GM21423 (cell line): Measurements from ENCODE around the gene CENPM.

Experiments
- ATAC-seq: cut with Tn5 transposase; IDR thresholded peaks from one replicate; pipeline ENCODE4 v1.9.1; 2021; ENCODE audit warnings: mild to moderate bottlenecking, moderate library complexity; ENCODE audit not compliant: unreplicated experiment

The CENPM gene

DNA sequence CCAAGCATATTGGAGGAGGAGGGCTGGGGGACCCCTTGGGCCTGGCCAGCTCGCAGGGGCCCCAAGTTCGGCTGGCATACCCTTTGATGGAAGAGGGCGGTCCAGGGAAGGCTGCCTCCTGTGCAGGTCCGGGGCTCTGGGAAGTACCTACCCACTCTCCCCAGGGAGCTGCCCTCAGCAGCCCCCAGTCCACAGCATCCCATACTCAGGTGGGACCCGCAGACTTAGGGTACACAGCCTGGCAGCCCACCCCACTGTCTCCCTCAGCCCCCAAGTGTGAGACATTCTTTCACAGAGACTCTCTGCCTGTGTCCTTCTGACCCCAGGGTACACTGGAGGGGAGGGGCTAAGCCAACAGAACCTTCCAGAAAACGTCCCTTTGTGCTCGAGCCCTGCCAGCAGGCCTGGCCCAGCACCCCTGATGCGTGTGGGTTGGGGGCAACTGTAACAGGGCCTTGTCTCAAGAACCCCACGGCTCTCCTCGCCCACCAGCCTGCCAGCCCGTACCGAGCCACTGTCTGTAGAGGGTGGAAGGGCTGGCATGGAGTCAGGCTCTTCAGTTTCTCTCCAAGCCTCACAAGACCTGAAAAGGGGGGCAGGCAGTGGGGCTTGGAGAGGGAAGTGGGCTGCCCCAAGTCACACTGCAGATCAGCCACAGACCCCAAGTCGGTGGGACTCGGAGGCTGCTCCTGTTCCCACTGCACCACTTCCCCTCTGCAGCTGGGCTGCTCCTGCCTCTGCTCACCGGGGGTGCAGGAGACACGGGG lies 13.4 kb downstream of the CENPM start:
- no peak for ATAC-seq

DNA sequence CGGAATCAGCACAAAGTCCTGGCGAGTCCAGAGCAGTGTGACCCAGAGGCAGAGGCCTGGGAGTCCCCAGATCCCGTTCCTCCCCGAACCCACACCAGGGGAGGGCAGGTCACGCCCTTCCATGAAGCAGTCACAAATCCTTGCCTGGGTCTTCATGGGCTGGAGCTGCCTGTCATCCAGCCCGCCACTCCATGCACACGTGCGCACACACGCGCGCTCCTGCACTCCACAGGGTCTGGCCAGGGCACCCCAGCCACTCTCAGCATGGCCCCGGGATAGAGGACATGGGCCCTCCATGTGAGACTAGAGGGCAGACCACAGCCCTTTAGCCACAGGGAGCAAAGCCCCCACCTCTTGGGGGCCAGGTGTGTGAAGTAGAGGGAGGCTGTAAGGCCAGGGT lies 14.6 kb downstream of the CENPM start:
- ATAC-seq = no peak

- ATAC-seq = no peak
Measured at GRCh38 chr22:41931701-41932269, 15.2 kb downstream of the CENPM start.

DNA sequence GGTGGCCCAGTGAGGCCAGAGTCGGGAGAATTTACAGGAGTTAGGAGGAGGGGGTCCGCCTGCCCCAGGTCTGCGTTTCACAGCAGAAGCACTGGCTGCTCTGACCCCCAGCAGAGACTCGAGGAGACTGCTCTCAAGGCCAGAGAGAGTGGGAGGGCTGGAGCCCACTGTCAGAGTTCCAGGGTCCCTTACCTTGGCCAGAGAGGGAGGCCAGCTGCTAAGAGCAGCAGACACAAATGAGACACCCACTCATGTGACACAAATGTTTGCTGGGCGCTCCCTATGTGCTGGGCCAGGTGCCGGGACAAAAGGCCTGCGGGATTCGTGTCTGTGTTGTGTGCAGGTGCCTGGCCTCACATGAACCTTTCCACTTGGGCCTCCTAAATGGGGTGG lies 17.5 kb downstream of the CENPM start:
- no peak for ATAC-seq

DNA sequence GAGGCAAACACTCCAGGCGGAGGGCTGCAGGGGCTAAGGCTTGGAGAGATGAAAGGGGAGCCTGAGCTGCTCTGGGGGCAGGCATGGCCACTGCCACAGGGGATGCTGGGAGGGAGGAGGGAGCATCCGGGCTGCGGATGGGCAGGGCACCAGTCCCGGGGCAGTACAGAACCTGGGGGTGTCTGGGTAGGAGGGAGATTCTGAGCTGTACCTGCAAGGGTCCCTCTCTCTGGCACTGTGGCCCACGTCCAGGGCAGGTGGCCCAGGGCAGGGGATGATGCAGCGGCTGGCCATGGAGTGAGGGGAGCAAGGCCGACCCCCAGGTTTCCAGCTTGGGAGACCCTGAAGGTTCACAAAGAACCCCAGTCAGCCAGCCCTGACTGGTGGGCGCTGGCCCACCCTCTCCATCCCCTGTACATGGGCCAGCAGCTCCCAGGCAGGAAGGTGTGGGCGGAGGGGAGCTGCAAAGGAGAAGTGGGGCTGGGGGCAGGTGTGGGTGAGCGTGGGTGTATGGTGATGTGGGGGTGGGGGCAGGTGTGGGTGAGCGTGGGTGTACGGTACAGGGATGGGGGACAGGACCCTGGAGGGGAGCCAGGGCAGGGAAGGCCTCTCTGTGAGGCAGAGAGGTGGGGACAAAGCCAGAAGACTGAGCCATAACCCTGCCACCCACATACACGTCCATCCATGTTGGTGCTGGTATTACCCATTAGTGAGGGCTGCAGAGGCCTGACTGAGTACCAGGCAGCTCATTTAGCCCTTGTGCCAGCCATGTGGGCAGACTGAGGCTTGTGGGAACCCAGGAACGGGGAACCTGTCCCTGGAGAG lies 18.1 kb downstream of the CENPM start:
- ATAC-seq = no peak

- ATAC-seq = no peak
Measured at GRCh38 chr22:41927813-41928212, 19.1 kb downstream of the CENPM start.

DNA sequence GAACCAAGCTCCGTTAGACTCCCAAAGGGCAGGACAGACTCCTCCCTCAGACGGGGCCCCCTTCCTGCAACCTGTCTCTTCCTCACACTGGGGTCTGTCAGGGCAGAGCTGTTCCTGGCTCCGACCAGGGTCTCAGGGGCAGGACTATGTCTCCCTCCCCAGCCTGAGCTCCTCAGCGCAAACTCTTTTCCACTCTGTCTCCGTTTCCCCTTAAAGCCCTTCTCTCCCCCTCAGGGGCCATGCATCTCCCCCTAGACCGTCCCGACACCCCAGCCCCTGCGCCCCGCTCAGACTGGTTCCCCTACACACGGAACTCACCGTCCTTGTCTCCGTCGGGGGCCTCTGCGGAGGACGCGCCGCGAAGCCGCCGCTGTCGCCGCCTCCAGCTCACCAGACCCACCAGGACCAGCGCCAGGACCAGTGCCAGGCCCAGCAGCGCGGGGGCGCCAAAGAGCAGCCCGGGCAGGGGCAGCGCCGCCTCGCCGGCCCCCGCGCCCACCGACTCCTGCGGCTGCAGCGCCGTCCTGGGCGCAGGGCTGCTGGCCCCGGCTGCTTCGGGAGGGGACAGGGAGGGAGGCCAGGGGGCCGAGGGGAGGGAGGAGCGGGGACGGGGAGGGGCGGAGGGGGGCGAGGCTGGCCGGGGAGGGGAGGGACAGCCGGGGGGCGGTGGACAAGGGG lies 21.0 kb downstream of the CENPM start:
- peak; percentile 35 for ATAC-seq

DNA sequence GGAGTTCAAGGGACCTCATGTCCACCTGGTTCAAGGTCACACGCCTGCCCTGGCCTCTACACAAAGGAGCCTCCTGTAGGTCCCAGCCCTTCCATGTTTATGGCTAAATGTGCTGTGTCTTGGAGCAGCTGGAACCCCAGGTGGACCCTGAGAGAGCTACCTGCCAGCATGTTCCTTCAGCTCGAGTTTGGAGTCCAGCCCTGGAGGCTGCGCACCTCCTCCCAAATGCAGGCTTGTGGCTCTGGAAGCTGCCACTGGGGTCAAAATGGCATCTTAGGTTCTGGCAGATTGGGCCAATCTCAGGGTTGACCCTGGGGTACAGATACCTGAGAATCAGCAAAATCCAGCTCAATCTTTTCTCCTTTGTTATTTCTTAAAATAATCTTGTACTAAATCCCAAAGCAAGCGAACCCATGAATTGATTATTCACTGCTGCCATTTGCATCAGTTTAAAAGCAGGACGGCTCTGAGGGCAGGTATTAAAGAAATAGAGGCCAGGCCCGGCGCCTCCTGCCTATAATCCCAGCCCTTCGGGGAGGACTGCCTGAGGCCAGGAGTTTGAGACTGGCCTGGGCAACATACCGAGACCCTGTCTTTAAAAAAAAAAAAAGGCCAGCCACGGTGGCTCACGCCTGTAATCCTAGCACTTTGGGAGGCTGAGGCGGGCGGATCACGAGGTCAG lies 23.2 kb downstream of the CENPM start:
- no peak for ATAC-seq

GRCh38 chr22:41922940-41923594 lies 23.9 kb downstream of the CENPM start:
- no peak for ATAC-seq

- ATAC-seq = no peak
Measured at GRCh38 chr22:41922328-41922727, 24.6 kb downstream of the CENPM start.

DNA sequence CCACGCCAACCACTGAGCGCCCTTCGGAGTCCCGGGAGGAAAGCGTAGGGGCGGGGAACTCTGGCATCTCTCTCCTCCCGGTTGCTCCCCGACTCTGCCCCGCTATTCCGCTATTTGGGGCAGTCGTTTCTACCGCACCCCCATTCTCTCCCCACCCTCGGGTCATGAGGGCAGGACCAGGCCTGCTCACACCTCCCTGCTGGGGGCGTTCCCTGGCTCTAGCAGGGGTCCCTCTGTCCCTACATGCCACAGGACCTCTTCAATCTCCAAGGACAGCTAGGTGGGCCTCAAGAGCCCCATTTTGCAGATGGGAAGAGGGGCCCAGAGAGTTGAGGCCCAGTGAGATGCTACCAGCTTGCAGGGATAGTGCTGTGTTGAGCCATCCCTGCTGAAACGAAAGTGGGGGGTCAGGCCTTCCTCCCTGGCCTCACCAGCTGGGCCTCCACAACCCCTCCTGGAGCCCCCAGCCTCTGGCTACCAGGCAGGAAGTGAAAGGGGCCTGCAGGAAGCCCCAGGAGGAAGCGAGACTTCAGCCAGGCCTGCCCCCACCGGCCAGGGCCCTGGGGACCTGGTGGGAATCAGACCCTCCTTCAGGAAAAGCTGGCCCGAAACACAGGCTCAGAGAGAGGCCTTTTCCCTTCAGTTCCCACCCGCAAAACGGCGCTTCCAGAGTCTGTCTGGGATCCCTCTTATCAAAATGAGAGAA lies 26.5 kb downstream of the CENPM start:
- ATAC-seq = peak; percentile 24

DNA sequence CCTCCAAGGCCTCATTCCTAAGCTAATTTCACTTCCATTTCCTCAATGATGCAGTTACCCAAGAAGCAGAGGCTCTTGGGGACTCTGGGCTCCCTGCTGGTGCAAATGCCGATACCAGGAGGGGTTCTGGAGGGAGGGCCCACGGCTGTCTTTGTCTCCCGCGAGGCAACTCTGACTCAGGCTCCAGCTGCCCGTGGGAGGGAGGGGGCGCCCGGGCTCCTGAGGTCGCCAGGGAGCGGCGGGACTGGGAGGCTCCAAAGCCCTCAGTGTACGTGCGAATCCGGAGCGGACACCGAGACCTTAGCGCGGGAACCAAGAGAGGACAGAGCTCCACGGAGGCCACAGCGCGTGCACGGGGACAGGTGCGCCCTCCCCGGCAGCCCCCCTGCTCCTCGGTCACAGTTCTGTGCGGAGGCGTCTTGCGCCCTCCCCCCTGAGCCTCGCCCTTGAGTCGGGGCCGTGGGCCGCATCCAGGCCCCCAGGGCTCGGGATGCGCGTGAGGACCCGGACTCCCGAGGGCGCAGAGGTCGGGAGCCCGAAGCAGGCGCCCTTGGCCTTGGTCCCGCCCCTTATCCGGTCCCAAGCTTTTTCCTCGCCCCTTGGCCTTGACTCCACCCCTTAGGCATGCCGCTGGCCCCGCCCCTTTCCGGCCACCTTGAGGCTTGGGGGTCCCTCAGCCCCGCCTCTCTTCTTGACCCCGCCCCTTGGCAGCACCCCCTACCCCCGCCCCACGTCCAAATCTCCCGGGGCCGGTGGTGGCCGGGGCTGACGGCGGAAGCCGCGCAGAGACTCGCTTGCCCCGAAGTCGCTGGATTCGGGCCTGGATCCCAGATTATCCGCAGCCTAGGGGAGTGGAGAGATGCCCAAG lies 27.4 kb downstream of the CENPM start:
- peak; percentile 43 for ATAC-seq

DNA sequence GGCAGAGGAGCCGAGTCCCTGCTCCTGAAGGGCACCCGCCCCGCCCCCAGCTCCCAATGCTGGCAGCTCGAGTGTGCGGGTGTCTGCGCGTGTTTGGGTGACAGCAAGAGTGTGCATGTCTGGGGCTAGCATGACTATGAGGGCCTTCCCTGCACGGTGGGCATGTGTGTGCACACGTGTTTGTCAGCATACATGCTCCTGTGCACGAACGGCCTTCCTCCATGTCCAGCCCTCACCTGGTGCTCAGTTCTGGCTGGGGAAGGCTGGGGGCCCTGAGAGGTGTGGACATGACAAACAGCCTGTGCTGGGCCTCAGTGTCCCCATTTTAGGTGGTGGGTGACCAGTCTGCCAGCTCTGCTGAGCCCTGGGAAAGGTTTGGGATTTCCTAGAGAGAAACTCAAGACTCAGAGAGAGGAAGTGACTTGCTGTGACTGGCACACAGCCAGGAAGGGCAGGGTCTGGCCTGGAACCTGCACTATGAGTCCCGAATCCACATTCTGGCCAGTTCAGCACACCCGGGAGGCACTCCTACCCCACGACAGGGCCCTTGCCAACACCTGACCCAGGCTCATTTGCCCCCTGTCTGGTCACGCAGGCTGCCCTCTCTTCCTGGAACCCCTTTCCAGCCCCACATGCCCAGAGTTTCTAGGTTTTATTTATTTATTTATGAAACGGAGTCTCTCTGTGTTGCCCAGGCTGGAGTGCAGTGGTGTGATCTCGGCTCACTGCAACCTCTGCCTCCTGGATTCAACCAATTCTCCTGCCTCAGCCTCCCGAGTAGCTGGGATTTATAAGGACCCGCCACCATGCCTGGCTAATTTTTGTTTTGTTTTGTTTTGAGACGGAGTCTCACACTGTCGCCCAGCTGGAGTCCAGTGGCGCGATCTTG lies 28.8 kb downstream of the CENPM start:
- ATAC-seq = no peak

DNA sequence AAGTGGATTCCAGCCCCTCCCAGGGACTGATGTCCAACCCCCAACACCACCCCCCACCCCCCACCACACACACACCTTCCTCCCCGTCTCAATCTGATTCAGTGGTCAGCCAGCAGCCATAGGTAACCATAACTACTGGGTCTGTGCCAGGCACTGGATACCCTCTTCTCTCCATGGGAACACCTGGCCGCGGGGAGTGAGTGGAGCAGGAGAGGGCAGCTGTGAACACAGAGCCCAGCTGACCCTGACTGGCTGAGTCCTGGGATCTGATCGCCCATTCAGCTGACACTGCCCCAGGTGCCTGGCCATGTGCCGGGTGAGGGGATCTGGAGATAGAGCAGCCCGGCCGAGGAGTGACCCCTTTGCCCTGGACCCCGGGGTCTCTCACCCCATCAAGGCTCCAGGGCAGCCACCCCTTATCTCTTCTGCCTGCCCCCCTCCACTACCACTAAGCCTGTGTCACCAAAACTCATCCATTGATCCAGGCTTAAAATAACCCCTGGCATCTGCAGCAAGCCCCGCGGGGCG lies 29.5 kb downstream of the CENPM start:
- ATAC-seq = no peak

DNA sequence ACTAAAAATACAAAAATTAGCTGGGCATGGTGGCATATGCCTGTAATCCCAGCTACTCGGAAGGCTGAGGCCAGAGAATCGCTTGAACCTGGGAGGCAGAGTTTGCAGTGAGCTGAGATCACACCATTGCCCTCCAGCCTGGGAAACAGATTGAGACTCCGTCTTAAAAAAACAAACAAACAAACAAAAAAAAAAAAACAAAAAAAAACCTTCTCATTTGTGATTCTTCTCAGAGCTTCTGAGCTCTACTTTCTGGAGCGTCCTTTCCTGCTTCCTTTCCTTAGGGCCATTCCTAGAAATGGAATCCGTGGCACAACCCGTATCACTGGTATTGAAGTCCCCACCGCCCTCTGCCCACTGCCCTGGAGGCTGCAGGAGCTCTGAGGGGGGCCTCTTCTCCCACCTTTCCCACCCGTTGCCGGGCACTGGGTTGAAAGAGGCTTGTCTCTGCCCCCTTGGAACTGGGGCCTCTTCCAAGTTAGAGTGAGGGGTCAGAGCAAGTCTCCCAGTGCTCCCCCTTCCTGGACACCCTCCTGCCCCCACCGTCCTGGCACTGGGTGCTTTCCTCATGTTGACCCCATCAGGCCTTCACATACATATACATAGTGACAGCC lies 30.1 kb downstream of the CENPM start:
- no peak for ATAC-seq

GRCh38 chr22:41915786-41916493 lies 31.0 kb downstream of the CENPM start:
- no peak for ATAC-seq
